Measurements from ENCODE around the gene ADAMTS3.
"Not testable (repeated sequence)": the region's sequence is repeated elsewhere in the genome, so short reads cannot be mapped to it uniquely, and the experiment has no call there.

The ADAMTS3 gene

DNA sequence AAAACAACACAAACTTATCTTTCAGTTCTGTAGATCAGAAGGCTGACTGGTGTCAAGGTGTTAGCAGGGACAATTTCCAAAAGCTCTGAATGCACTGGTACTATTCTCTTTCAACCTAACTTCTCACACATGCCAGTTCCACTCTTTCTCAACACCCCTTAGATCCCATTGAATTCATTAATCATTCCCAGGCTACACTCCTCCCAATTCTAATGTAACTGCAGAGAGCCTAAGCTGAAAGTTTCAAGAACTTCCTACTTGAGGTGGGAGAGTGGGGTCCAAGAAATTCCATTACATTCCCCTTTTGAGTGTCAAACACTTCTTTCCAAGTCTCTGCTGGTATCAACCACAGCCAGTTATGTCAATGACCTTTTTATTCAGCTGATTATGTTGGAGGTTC is 142.0 kb downstream of the ADAMTS3 start:
- Histone ChIP-seq H4K8ac (ENCODE audit: low read length) (no peak overlapping the region), H3K4me3 (ENCODE audit: insufficient read depth in 1 of 2, low read depth in 1 of 2, low read length in 2 of 2) (no peak overlapping the region), H3K4me2 (ENCODE audit: low read length, poor library complexity, severe bottlenecking) (no peak overlapping the region), H2AK5ac (ENCODE audit: low read length, severe bottlenecking) (no peak overlapping the region), H3K36me3 (ENCODE audit: control insufficient read depth in 1 of 2, insufficient read depth in 2 of 2, low read depth in 1 of 2, low read length in 2 of 2) (no peaks in the 10 kb centered on the region), H3K18ac (ENCODE audit: low read depth in 1 of 2, low read length in 2 of 2) (no peak overlapping the region), H2AFZ (ENCODE audit: low read depth, low read length) (no peak overlapping the region), H2BK12ac (ENCODE audit: low read length in 2 of 2) (no peak overlapping the region), H3K27me3 (ENCODE audit: control insufficient read depth in 1 of 2, insufficient read depth in 1 of 2, low read length in 2 of 2) (no peaks in the 10 kb centered on the region), H3K9ac (ENCODE audit: low read length) (no peak overlapping the region), H3K4me1 (ENCODE audit: control insufficient read depth, insufficient read depth, low read depth, low read length) (no peaks in the 10 kb centered on the region), H4K91ac (ENCODE audit: low read length) (no peak overlapping the region), H3K9me3 (ENCODE audit: control insufficient read depth, low read length) (no peaks in the 10 kb centered on the region), H2BK120ac (ENCODE audit: low read depth, low read length) (no peak overlapping the region), H2BK5ac (ENCODE audit: low read depth, low read length, poor library complexity, severe bottlenecking) (no peak overlapping the region), H3K4ac (ENCODE audit: low read depth in 1 of 2, low read length in 2 of 2) (no peak overlapping the region), H2BK15ac (ENCODE audit: low read depth, poor library complexity, severe bottlenecking) (no peak overlapping the region), H3K27ac (ENCODE audit: low read length, poor library complexity, severe bottlenecking) (no peak overlapping the region), H3K14ac (ENCODE audit: low read length in 2 of 2) (no peak overlapping the region), H3K23ac (ENCODE audit: low read length in 2 of 2) (no peak overlapping the region), H3K79me1 (replicated peaks; ENCODE audit: low read length, poor library complexity, severe bottlenecking) (peaks cover 1% of the 10 kb centered on the region)
- DNase-seq: no peak

DNA sequence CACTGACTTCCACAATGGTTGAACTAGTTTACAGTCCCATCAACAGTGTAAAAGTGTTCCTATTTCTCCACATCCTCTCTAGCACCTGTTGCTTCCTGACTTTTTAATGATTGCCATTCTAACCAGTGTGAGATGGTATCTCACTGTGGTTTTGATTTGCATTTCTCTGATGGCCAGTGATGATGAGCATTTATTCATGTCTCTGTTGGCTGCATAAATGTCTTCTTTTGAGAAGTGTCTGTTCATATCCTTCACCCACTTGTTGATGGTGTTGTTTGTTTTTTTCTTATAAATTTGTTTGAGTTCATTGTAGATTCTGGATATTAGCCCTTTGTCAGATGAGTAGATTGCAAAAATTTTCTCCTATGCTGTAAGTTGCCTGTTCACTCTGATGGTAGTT is 143.1 kb downstream of the ADAMTS3 start:
- not testable (repeated sequence) for H3K27ac ChIP-seq (ENCODE audit: low read length, poor library complexity, severe bottlenecking); H3K4me3 ChIP-seq (ENCODE audit: insufficient read depth in 1 of 2, low read depth in 1 of 2, low read length in 2 of 2); DNase-seq; H2BK5ac ChIP-seq (ENCODE audit: low read depth, low read length, poor library complexity, severe bottlenecking); H3K4me1 ChIP-seq (ENCODE audit: control insufficient read depth, insufficient read depth, low read depth, low read length); H4K8ac ChIP-seq (ENCODE audit: low read length); H2AFZ ChIP-seq (ENCODE audit: low read depth, low read length); H3K23ac ChIP-seq (ENCODE audit: low read length in 2 of 2); H3K27me3 ChIP-seq (ENCODE audit: control insufficient read depth in 1 of 2, insufficient read depth in 1 of 2, low read length in 2 of 2); H3K14ac ChIP-seq (ENCODE audit: low read length in 2 of 2); H3K9me3 ChIP-seq (ENCODE audit: control insufficient read depth, low read length); H3K79me1 ChIP-seq (replicated peaks; ENCODE audit: low read length, poor library complexity, severe bottlenecking); H2BK12ac ChIP-seq (ENCODE audit: low read length in 2 of 2); H2AK5ac ChIP-seq (ENCODE audit: low read length, severe bottlenecking); H3K18ac ChIP-seq (ENCODE audit: low read depth in 1 of 2, low read length in 2 of 2); H3K9ac ChIP-seq (ENCODE audit: low read length); H3K4ac ChIP-seq (ENCODE audit: low read depth in 1 of 2, low read length in 2 of 2); H3K4me2 ChIP-seq (ENCODE audit: low read length, poor library complexity, severe bottlenecking); H4K91ac ChIP-seq (ENCODE audit: low read length); H2BK120ac ChIP-seq (ENCODE audit: low read depth, low read length); H3K36me3 ChIP-seq (ENCODE audit: control insufficient read depth in 1 of 2, insufficient read depth in 2 of 2, low read depth in 1 of 2, low read length in 2 of 2); H2BK15ac ChIP-seq (ENCODE audit: low read depth, poor library complexity, severe bottlenecking)

DNA sequence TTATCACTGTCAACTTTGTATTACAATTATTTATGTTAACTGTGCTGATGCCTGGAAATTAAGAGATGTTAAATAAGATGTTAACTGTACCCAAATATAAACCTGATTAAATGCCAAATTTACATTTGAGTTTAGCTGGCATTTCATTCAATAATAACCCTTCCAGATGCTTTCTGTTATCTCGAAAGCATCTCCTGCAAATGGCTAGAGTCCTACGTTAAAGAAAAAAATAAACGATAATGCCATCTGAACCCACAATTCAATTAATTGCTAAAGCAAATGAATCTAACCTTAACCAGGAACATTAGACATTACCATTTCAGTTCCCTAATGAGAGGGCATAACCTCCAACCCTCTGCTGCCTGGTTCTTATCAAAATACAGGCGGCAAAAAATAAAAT is 145.0 kb downstream of the ADAMTS3 start:
- no peak overlapping the region for H3K4ac ChIP-seq (ENCODE audit: low read depth in 1 of 2, low read length in 2 of 2)
- no peak overlapping the region for H3K18ac ChIP-seq (ENCODE audit: low read depth in 1 of 2, low read length in 2 of 2)
- H2BK120ac ChIP-seq (ENCODE audit: low read depth, low read length): no peak overlapping the region
- H3K27ac ChIP-seq (ENCODE audit: low read length, poor library complexity, severe bottlenecking): no peak overlapping the region
- H3K4me2 ChIP-seq (ENCODE audit: low read length, poor library complexity, severe bottlenecking): no peak overlapping the region
- DNase-seq: no peak
- H2BK5ac ChIP-seq (ENCODE audit: low read depth, low read length, poor library complexity, severe bottlenecking): no peak overlapping the region
- H3K9ac ChIP-seq (ENCODE audit: low read length): no peak overlapping the region
- H4K8ac ChIP-seq (ENCODE audit: low read length): no peak overlapping the region
- H2BK15ac ChIP-seq (ENCODE audit: low read depth, poor library complexity, severe bottlenecking): no peak overlapping the region
- no peaks in the 10 kb centered on the region for H3K4me1 ChIP-seq (ENCODE audit: control insufficient read depth, insufficient read depth, low read depth, low read length)
- H3K36me3 ChIP-seq (ENCODE audit: control insufficient read depth in 1 of 2, insufficient read depth in 2 of 2, low read depth in 1 of 2, low read length in 2 of 2): no peaks in the 10 kb centered on the region
- no peak overlapping the region for H2BK12ac ChIP-seq (ENCODE audit: low read length in 2 of 2)
- no peak overlapping the region for H4K91ac ChIP-seq (ENCODE audit: low read length)
- no peak overlapping the region for H2AFZ ChIP-seq (ENCODE audit: low read depth, low read length)
- no peak overlapping the region for H3K4me3 ChIP-seq (ENCODE audit: insufficient read depth in 1 of 2, low read depth in 1 of 2, low read length in 2 of 2)
- H3K27me3 ChIP-seq (ENCODE audit: control insufficient read depth in 1 of 2, insufficient read depth in 1 of 2, low read length in 2 of 2): no peaks in the 10 kb centered on the region
- H2AK5ac ChIP-seq (ENCODE audit: low read length, severe bottlenecking): no peak overlapping the region
- no peak overlapping the region for H3K14ac ChIP-seq (ENCODE audit: low read length in 2 of 2)
- H3K79me1 ChIP-seq (replicated peaks; ENCODE audit: low read length, poor library complexity, severe bottlenecking): peaks cover 4% of the 10 kb centered on the region
- H3K9me3 ChIP-seq (ENCODE audit: control insufficient read depth, low read length): no peaks in the 10 kb centered on the region
- 74% methylated on average over 4 of the region's 4 CpGs for WGBS
- no peak overlapping the region for H3K23ac ChIP-seq (ENCODE audit: low read length in 2 of 2)

DNA sequence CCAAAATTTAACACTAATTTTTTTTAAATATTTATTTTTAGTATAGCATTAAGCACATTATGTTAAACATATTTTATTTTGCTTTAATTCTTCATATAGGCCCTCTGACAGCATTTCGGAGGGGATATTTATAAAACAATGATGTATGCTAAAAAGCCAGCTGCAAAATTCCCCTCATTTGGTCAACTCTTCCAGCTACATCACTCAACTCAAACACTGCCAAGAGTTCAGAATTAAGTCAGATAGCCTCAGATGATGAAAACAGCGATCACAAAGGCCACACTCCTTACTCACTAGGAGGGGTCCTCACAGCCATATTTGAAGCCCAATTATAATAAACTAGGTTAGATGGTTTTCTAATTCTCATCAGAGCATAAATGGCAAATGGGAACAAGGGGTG is 146.6 kb downstream of the ADAMTS3 start:
- Histone ChIP-seq H3K4ac (ENCODE audit: low read depth in 1 of 2, low read length in 2 of 2) (no peak overlapping the region), H3K4me1 (ENCODE audit: control insufficient read depth, insufficient read depth, low read depth, low read length) (peaks cover 1% of the 10 kb centered on the region), H4K8ac (ENCODE audit: low read length) (no peak overlapping the region), H3K23ac (ENCODE audit: low read length in 2 of 2) (no peak overlapping the region), H4K91ac (ENCODE audit: low read length) (no peak overlapping the region), H2BK15ac (ENCODE audit: low read depth, poor library complexity, severe bottlenecking) (no peak overlapping the region), H3K36me3 (ENCODE audit: control insufficient read depth in 1 of 2, insufficient read depth in 2 of 2, low read depth in 1 of 2, low read length in 2 of 2) (no peaks in the 10 kb centered on the region), H3K18ac (ENCODE audit: low read depth in 1 of 2, low read length in 2 of 2) (no peak overlapping the region), H2AFZ (ENCODE audit: low read depth, low read length) (no peak overlapping the region), H3K27me3 (ENCODE audit: control insufficient read depth in 1 of 2, insufficient read depth in 1 of 2, low read length in 2 of 2) (no peaks in the 10 kb centered on the region), H2AK5ac (ENCODE audit: low read length, severe bottlenecking) (no peak overlapping the region), H3K27ac (ENCODE audit: low read length, poor library complexity, severe bottlenecking) (no peak overlapping the region), H3K4me2 (ENCODE audit: low read length, poor library complexity, severe bottlenecking) (no peak overlapping the region), H3K9me3 (ENCODE audit: control insufficient read depth, low read length) (no peaks in the 10 kb centered on the region), H3K4me3 (ENCODE audit: insufficient read depth in 1 of 2, low read depth in 1 of 2, low read length in 2 of 2) (no peak overlapping the region), H2BK120ac (ENCODE audit: low read depth, low read length) (no peak overlapping the region), H2BK12ac (ENCODE audit: low read length in 2 of 2) (no peak overlapping the region), H3K79me1 (replicated peaks; ENCODE audit: low read length, poor library complexity, severe bottlenecking) (peaks cover 4% of the 10 kb centered on the region), H3K9ac (ENCODE audit: low read length) (no peak overlapping the region), H3K14ac (ENCODE audit: low read length in 2 of 2) (no peak overlapping the region), H2BK5ac (ENCODE audit: low read depth, low read length, poor library complexity, severe bottlenecking) (no peak overlapping the region)
- no CpG with 5 or more reads among the region's 2 CpGs for WGBS
- no peak for DNase-seq
